ENCODE measurements around the gene GJB6.

DNA sequence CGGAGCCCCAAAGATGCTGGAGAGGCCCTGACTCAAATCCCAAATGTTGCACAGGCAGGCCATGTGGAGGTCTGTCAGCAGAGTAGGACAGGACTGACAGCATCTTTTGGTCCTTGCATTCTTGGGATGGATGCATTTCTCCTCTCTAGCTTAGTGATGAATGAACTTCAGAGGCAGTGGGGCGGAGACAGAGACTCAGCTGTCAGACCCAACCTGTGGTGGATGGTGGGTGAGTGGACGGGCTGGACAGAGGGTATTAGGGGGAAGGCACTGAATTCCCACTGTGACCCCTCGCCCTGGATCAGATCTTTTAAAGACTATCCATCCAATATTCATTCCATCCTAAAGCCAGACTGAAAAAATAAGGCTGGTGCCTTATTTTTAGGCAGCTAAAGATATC is 39.3 kb upstream of the GJB6 start:
- TF ChIP-seq ARNTL (CRISPR knock-in tag; IDR thresholded peaks at IDR 0.05; ENCODE audit: borderline replicate concordance, low read depth) (no peak), TOX (CRISPR knock-in tag; IDR thresholded peaks at IDR 0.05; ENCODE audit: borderline replicate concordance) (no peak), ZFP30 (CRISPR knock-in tag; IDR thresholded peaks at IDR 0.05) (no peak), GLIS3 (CRISPR knock-in tag; IDR thresholded peaks at IDR 0.05) (no peak), ESRRG (CRISPR knock-in tag; IDR thresholded peaks at IDR 0.05) (no peak), ZNF565 (CRISPR knock-in tag; conservative IDR thresholded peaks at IDR 0.05; ENCODE audit: low read depth) (no peak), PPARA (CRISPR knock-in tag; IDR thresholded peaks at IDR 0.05; ENCODE audit: borderline replicate concordance) (no peak), ZNF70 (CRISPR knock-in tag; IDR thresholded peaks at IDR 0.05) (no peak), CSDC2 (CRISPR knock-in tag; IDR thresholded peaks at IDR 0.05) (no peak)
- TF ChIP-seq, protein P1, sequence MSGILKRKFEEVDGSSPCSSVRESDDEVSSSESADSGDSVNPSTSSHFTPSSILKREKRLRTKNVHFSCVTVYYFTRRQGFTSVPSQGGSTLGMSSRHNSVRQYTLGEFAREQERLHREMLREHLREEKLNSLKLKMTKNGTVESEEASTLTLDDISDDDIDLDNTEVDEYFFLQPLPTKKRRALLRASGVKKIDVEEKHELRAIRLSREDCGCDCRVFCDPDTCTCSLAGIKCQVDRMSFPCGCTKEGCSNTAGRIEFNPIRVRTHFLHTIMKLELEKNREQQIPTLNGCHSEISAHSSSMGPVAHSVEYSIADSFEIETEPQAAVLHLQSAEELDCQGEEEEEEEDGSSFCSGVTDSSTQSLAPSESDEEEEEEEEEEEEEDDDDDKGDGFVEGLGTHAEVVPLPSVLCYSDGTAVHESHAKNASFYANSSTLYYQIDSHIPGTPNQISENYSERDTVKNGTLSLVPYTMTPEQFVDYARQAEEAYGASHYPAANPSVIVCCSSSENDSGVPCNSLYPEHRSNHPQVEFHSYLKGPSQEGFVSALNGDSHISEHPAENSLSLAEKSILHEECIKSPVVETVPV (CRISPR knock-in tag; IDR thresholded peaks at IDR 0.05): no peak
- TF ChIP-seq, protein P2, sequence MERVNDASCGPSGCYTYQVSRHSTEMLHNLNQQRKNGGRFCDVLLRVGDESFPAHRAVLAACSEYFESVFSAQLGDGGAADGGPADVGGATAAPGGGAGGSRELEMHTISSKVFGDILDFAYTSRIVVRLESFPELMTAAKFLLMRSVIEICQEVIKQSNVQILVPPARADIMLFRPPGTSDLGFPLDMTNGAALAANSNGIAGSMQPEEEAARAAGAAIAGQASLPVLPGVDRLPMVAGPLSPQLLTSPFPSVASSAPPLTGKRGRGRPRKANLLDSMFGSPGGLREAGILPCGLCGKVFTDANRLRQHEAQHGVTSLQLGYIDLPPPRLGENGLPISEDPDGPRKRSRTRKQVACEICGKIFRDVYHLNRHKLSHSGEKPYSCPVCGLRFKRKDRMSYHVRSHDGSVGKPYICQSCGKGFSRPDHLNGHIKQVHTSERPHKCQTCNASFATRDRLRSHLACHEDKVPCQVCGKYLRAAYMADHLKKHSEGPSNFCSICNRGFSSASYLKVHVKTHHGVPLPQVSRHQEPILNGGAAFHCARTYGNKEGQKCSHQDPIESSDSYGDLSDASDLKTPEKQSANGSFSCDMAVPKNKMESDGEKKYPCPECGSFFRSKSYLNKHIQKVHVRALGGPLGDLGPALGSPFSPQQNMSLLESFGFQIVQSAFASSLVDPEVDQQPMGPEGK (CRISPR knock-in tag; IDR thresholded peaks at IDR 0.05; ENCODE audit: borderline replicate concordance): no peak
- TF ChIP-seq, protein P3, sequence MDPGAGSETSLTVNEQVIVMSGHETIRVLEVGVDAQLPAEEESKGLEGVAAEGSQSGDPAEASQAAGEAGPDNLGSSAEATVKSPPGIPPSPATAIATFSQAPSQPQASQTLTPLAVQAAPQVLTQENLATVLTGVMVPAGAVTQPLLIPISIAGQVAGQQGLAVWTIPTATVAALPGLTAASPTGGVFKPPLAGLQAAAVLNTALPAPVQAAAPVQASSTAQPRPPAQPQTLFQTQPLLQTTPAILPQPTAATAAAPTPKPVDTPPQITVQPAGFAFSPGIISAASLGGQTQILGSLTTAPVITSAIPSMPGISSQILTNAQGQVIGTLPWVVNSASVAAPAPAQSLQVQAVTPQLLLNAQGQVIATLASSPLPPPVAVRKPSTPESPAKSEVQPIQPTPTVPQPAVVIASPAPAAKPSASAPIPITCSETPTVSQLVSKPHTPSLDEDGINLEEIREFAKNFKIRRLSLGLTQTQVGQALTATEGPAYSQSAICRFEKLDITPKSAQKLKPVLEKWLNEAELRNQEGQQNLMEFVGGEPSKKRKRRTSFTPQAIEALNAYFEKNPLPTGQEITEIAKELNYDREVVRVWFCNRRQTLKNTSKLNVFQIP (CRISPR knock-in tag; IDR thresholded peaks at IDR 0.05; ENCODE audit: borderline replicate concordance, low read depth): no peak

All from SK-N-SH treated with all-trans-retinoic acid at 6 μM for 48 hours (cell line).